AG04449 (cell line): ENCODE measurements around the gene PDE8B.

Experiments used
- CTCF ChIA-PET: fragments of 350-600 bp; formaldehyde crosslinking; extraction: SDS; loops from one replicate; lab custom pipeline; 2021; ENCODE audit warnings: antibody characterized with exemption; lab: Yijun Ruan, JAX
- POLR2A ChIA-PET: fragments of 400-600, 350-600 bp; formaldehyde crosslinking; extraction: SDS; loops from one replicate; lab custom pipeline; 2020; ENCODE audit warnings: antibody characterized with exemption, inconsistent platforms; lab: Yijun Ruan, JAX
- DNase-seq: peaks from one replicate; pipeline ENCODE4 v3.0.0-alpha.2; 2010; ENCODE audit warnings: low read depth, low spot score
- H3K4me3 ChIP-seq: 2 replicates; pipeline ENCODE4 v1.5.1; 2011; ENCODE audit warnings: low read depth, mild to moderate bottlenecking, control low read depth, low read length
- TF ChIP-seq, protein P1 (sequence below): IDR thresholded peaks from one replicate; pipeline ENCODE4 v1.5.1; 2011; ENCODE audit warnings: mild to moderate bottlenecking, moderate library complexity, low read length, control low read depth, inconsistent platforms; ENCODE audit not compliant: insufficient read depth; ENCODE audit errors: missing control alignments

Gene PDE8B

GRCh38 chr5:77210091-77210963 lies at the start of gene PDE8B:
Gene PDE8B (plus strand): TSS chr5:77210680. CDS start chr5:77210926, 246 bp downstream.
- TF ChIP-seq, protein P1, sequence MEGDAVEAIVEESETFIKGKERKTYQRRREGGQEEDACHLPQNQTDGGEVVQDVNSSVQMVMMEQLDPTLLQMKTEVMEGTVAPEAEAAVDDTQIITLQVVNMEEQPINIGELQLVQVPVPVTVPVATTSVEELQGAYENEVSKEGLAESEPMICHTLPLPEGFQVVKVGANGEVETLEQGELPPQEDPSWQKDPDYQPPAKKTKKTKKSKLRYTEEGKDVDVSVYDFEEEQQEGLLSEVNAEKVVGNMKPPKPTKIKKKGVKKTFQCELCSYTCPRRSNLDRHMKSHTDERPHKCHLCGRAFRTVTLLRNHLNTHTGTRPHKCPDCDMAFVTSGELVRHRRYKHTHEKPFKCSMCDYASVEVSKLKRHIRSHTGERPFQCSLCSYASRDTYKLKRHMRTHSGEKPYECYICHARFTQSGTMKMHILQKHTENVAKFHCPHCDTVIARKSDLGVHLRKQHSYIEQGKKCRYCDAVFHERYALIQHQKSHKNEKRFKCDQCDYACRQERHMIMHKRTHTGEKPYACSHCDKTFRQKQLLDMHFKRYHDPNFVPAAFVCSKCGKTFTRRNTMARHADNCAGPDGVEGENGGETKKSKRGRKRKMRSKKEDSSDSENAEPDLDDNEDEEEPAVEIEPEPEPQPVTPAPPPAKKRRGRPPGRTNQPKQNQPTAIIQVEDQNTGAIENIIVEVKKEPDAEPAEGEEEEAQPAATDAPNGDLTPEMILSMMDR: no peak
- peak within 1 kb of the TSS; percentile 39 for H3K4me3 ChIP-seq
- no peak for DNase-seq
- POLR2A ChIA-PET: interaction anchor here (1.0 kb wide), 1 partner anchor 30 kb away, joined by 4 read pairs; no protein-coding TSS in a partner anchor
- CTCF ChIA-PET: no interaction called here

GRCh38 chr5:77163453-77163852 lies 47.0 kb upstream of the PDE8B start:
- TF ChIP-seq, protein P1: no peak
- DNase-seq: no peak
- CTCF ChIA-PET: interaction anchor here (1.2 to 1.4 kb wide), 2 partner anchors 18 to 329 kb away, joined by 3 to 6 read pairs; partner anchors contain the start of gene WDR41
- no peak overlapping the region for H3K4me3 ChIP-seq
- POLR2A ChIA-PET: no interaction called here

DNA sequence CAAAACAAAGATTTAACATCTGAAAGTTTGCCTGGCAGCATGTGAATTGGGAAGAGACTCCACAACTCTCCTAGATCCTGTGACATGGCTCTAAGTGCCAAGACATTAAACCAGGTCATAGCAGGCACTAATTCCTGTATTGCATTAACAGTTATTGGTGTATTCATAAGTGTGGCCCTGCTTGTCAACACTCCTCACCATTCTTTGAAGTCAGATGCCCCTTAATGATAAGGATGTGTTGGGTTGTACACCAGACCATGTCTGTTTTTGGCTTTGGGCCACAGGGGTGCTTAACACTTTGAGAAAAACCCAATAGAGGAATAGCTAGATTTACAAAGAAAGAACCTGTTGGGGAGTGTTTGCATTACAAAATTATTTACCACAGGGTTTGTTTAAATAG lies 43.4 kb upstream of the PDE8B start:
- TF ChIP-seq, protein P1: no peak
- CTCF ChIA-PET: interaction anchor here (2.5 to 5.8 kb wide), 2 partner anchors 23 to 325 kb away, joined by 14 to 26 read pairs; partner anchors contain the start of gene WDR41
- POLR2A ChIA-PET: interaction anchor here (1.4 kb wide), 1 partner anchor 10 kb away, joined by 3 read pairs; no protein-coding TSS in a partner anchor
- no peak for DNase-seq
- H3K4me3 ChIP-seq: no peak overlapping the region

- H3K4me3 ChIP-seq: peak overlapping the region; percentile 35; the same call in 1 of the 2 replicates
- peak; percentile 58 for DNase-seq
- TF ChIP-seq, protein P1: no peak
- ChIA-PET CTCF (interaction anchor here (0.8 to 5.8 kb wide), 5 partner anchors 12 to 324 kb away, joined by 3 to 26 read pairs (median 3); partner anchors contain the start of gene WDR41), POLR2A (interaction anchor here (0.7 to 1.4 kb wide), 2 partner anchors 11 to 12 kb away, joined by 3 read pairs; no protein-coding TSS in a partner anchor)
These were observed 42.8 kb upstream of the PDE8B start for GRCh38 chr5:77167695-77168121.

DNA sequence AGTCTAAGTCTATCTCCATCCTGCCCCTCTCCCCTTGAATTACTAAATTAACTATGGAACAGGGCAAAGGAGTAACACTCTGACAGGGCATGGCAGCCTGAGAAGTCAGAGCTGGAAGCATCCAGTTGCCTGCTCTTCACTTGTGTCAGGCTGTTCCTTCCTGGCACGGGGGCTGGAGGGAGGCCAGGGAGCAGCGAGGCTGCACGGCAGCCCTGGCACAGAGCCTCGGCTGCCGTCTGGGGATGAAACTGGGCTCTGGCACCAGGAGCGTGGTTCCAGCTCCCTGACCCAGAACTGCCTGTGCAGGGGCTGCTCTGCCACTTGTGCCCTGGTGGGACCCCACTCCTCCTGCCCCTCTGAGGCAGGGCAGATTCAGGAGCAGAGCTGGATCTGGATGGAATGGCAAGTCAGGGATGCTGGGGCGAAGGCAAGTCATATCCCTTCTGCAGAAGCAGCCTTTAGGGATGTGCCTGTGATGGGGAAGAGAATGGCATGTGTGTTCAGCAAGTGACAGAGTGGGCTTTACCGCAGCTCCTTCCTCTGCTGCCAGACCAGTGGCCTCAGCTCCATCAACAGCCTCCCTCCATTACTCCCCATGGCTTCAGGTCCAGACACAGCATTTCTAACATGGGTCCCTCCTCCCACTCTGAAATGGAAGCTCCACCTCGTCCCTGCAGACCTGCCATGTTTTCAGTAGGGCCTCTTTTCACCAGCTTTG lies 42.2 kb upstream of the PDE8B start:
- peak; percentile 7 for DNase-seq
- POLR2A ChIA-PET: interaction anchor here (0.7 to 1.4 kb wide), 2 partner anchors 12 to 13 kb away, joined by 3 read pairs; no protein-coding TSS in a partner anchor
- TF ChIP-seq, protein P1: no peak
- CTCF ChIA-PET: interaction anchor here (0.8 to 5.8 kb wide), 5 partner anchors 13 to 323 kb away, joined by 3 to 26 read pairs (median 3); partner anchors contain the start of gene WDR41
- peak overlapping the region; percentile 35; the same call in 1 of the 2 replicates for H3K4me3 ChIP-seq
